ENCODE measurements around the gene LRRC59.
A peak's percentile ranks its signal among the peaks of the same experiment; 100 is the strongest.

LRRC59 gene

DNA sequence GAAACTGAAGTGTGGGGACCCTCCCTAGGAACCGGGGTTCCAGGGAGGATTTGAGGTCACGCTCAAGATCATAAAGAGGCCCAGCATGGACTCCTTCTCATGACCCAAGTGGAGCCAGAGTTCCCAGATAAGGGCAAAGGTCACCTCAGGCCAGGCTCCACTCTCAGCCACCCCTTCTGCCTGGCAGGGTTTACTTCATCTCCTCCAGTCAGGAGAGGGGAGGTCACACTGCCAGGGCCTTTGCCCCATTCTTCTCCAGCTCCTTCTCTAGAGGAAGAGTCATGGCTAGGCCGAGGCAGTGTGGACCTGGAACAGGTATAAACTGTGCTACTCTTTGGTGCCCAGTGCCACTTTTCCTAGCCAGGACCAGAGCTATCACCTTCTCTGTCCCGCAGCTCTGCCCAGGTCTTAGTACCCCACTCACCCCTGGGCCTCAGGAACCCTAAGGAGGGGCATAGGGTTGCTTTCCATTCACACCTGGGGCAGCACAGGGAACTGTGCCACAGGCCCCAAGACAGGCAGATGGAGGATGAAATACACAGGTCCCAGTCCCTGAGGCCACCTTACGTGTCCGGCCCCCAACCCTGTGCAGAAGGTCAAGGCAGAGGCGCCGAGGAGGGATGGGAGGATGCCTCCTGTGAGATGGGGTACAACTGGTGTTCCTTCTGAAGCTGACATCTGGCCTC is 27.8 kb upstream of the LRRC59 start:
- Histone ChIP-seq H3K9me3 (ENCODE audit: insufficient read depth, low read length) (no peaks in the 10 kb centered on the region), H3K9ac (ENCODE audit: low read length) (peak overlapping the region; percentile 56)

GRCh38 chr17:50424246-50424995 is 27.1 kb upstream of the LRRC59 start:
- H3K36me3 ChIP-seq (ENCODE audit: low read length): no peaks in the 10 kb centered on the region
- H3K27ac ChIP-seq (ENCODE audit: low read depth, low read length): no peak overlapping the region
- H3K79me2 ChIP-seq (ENCODE audit: insufficient read depth, low read length): 0 out of 2 replicates have a peak, but pooled peaks cover 4% of the 10 kb centered on the region
- no peak overlapping the region for H3K4me3 ChIP-seq (ENCODE audit: insufficient read depth, low read length, poor library complexity, severe bottlenecking)
- no peak overlapping the region for H3K4me2 ChIP-seq (ENCODE audit: low read depth, low read length, poor library complexity, severe bottlenecking)
- no peak for TF ChIP-seq CTCF (IDR thresholded peaks at IDR 0.05; ENCODE audit: insufficient read depth, low read length, poor library complexity, severe bottlenecking)
- no peaks in the 10 kb centered on the region for H3K9me3 ChIP-seq (ENCODE audit: insufficient read depth, low read length)
- H3F3A ChIP-seq (ENCODE audit: insufficient read depth): peaks cover 16% of the 10 kb centered on the region
- H3K9me2 ChIP-seq (replicated peaks; ENCODE audit: insufficient read depth, low read length): no peaks in the 10 kb centered on the region
- no peak overlapping the region for H2AFZ ChIP-seq (ENCODE audit: low read depth, low read length, severe bottlenecking)
- H3K9ac ChIP-seq (ENCODE audit: low read length): no peak overlapping the region
- H3K27me3 ChIP-seq (ENCODE audit: low read length): no peaks in the 10 kb centered on the region
- H4K20me1 ChIP-seq (ENCODE audit: low read depth, low read length): no peaks in the 10 kb centered on the region

More for the DNA sequence above, 27.8 kb upstream of the LRRC59 start:
- H2AFZ ChIP-seq (ENCODE audit: low read depth, low read length, severe bottlenecking): peak overlapping the region; percentile 75
- H3K79me2 ChIP-seq (ENCODE audit: insufficient read depth, low read length): 0 out of 2 replicates have a peak, but pooled peaks cover 4% of the 10 kb centered on the region
- TF ChIP-seq CTCF (IDR thresholded peaks at IDR 0.05; ENCODE audit: insufficient read depth, low read length, poor library complexity, severe bottlenecking): no peak
- TF ChIP-seq EZH2phosphoT487 (conservative IDR thresholded peaks at IDR 0.05; ENCODE audit: low read length): no peak
- H3K27ac ChIP-seq (ENCODE audit: low read depth, low read length): no peak overlapping the region
- peak overlapping the region; percentile 82 for H3K4me2 ChIP-seq (ENCODE audit: low read depth, low read length, poor library complexity, severe bottlenecking)
- peaks cover 16% of the 10 kb centered on the region for H3F3A ChIP-seq (ENCODE audit: insufficient read depth)
- H3K9me2 ChIP-seq (replicated peaks; ENCODE audit: insufficient read depth, low read length): no peaks in the 10 kb centered on the region
- no peaks in the 10 kb centered on the region for H3K27me3 ChIP-seq (ENCODE audit: low read length)
- H3K36me3 ChIP-seq (ENCODE audit: low read length): no peaks in the 10 kb centered on the region
- H4K20me1 ChIP-seq (ENCODE audit: low read depth, low read length): no peaks in the 10 kb centered on the region
- peak overlapping the region; percentile 68 for H3K4me3 ChIP-seq (ENCODE audit: insufficient read depth, low read length, poor library complexity, severe bottlenecking)

- H2AFZ ChIP-seq (ENCODE audit: low read depth, low read length, severe bottlenecking): no peak overlapping the region
- H3K27ac ChIP-seq (ENCODE audit: low read depth, low read length): no peak overlapping the region
- no peaks in the 10 kb centered on the region for H4K20me1 ChIP-seq (ENCODE audit: low read depth, low read length)
- no peaks in the 10 kb centered on the region for H3K9me3 ChIP-seq (ENCODE audit: insufficient read depth, low read length)
- H3K79me2 ChIP-seq (ENCODE audit: insufficient read depth, low read length): 0 out of 2 replicates have a peak, but pooled peaks cover 4% of the 10 kb centered on the region
- no peak overlapping the region for H3K9ac ChIP-seq (ENCODE audit: low read length)
- no peaks in the 10 kb centered on the region for H3K9me2 ChIP-seq (replicated peaks; ENCODE audit: insufficient read depth, low read length)
- no peaks in the 10 kb centered on the region for H3K27me3 ChIP-seq (ENCODE audit: low read length)
- no peaks in the 10 kb centered on the region for H3K36me3 ChIP-seq (ENCODE audit: low read length)
- no peak for TF ChIP-seq EZH2phosphoT487 (conservative IDR thresholded peaks at IDR 0.05; ENCODE audit: low read length)
- no peak for TF ChIP-seq CTCF (IDR thresholded peaks at IDR 0.05; ENCODE audit: insufficient read depth, low read length, poor library complexity, severe bottlenecking)
- no peak overlapping the region for H3K4me3 ChIP-seq (ENCODE audit: insufficient read depth, low read length, poor library complexity, severe bottlenecking)
- H3K4me2 ChIP-seq (ENCODE audit: low read depth, low read length, poor library complexity, severe bottlenecking): no peak overlapping the region
- peaks cover 16% of the 10 kb centered on the region for H3F3A ChIP-seq (ENCODE audit: insufficient read depth)
These were observed 26.3 kb upstream of the LRRC59 start for GRCh38 chr17:50423553-50424159.

Measured in SU-DHL-6 (cell line).